Neural cell (in vitro differentiated cells): Measurements from ENCODE around the gene IKZF1. TPM values are rescaled to one million over a fixed set of nuclear protein-coding genes. Genes with fewer than 3 reads are reported as not detected.

Experiments used
- H2AFZ ChIP-seq: fragments of 200-600, 300-800 bp; sonication (generic), shearing (Covaris generic); 2 replicates; pipeline ENCODE4 v1.6.0; 2014; ENCODE audit warnings: low read depth, mild to moderate bottlenecking, antibody characterized with exemption, low read length, moderate library complexity
- H3F3A ChIP-seq: fragments of 200-600 bp; shearing (Covaris generic); 2 replicates; pipeline ENCODE4 v1.6.1; 2016; ENCODE audit warnings: mild to moderate bottlenecking, moderate library complexity, mixed read lengths, antibody characterized with exemption, low read length; ENCODE audit not compliant: insufficient read depth, poor library complexity, severe bottlenecking
- H3K27ac ChIP-seq: fragments of 200-600, 300-800 bp; sonication (generic), shearing (Covaris generic); 2 replicates; pipeline ENCODE4 v1.5.1; 2014; ENCODE audit warnings: mild to moderate bottlenecking, low read length, moderate library complexity
- H3K27me3 ChIP-seq: fragments of 300-800, 200-600 bp; sonication (generic), shearing (Covaris generic); 2 replicates; pipeline ENCODE4 v1.6.0; 2014; ENCODE audit warnings: mild to moderate bottlenecking, low read depth, low read length, moderate library complexity; ENCODE audit not compliant: insufficient read depth
- H3K36me3 ChIP-seq: fragments of 300-800, 200-600 bp; sonication (generic), shearing (Covaris generic); 2 replicates; pipeline ENCODE4 v1.5.1; 2014; ENCODE audit warnings: mild to moderate bottlenecking, antibody characterized with exemption, low read length, moderate library complexity; ENCODE audit not compliant: insufficient read depth
- H3K4me2 ChIP-seq: fragments of 300-800, 200-600 bp; sonication (generic), shearing (Covaris generic); 2 replicates; pipeline ENCODE4 v1.6.0; 2014; ENCODE audit warnings: mild to moderate bottlenecking, low read length
- H3K4me3 ChIP-seq: fragments of 300-800, 200-600 bp; sonication (generic), shearing (Covaris generic); 2 replicates; pipeline ENCODE4 v1.5.1; 2014; ENCODE audit warnings: mild to moderate bottlenecking, low read length, moderate library complexity
- H3K79me2 ChIP-seq: fragments of 200-600 bp; shearing (Covaris generic); replicated peaks from 2 replicates; pipeline ENCODE4 v1.6.0; 2014; ENCODE audit warnings: mild to moderate bottlenecking, low read length, moderate library complexity; ENCODE audit not compliant: insufficient read depth
- H3K9ac ChIP-seq: fragments of 300-800, 200-600 bp; sonication (generic), shearing (Covaris generic); 2 replicates; pipeline ENCODE4 v1.6.1; 2016; ENCODE audit warnings: mild to moderate bottlenecking, low read length, mixed read lengths
- H3K9me2 ChIP-seq: fragments of 200-600 bp; shearing (Covaris generic); 2 replicates; pipeline ENCODE4 v1.6.1; 2016; ENCODE audit warnings: mild to moderate bottlenecking, low read length, mixed read lengths; ENCODE audit not compliant: insufficient read depth
- H3K9me3 ChIP-seq: fragments of 200-600, 300-800 bp; sonication (generic), shearing (Covaris generic); 2 replicates; pipeline ENCODE4 v1.6.1; 2016; ENCODE audit warnings: mild to moderate bottlenecking, mixed run types, low read length, moderate library complexity, mixed read lengths
- H4K20me1 ChIP-seq: fragments of 200-600 bp; shearing (Covaris generic); 2 replicates; pipeline ENCODE4 v1.6.1; 2016; ENCODE audit warnings: mild to moderate bottlenecking, mixed run types; ENCODE audit not compliant: insufficient read depth
- CTCF ChIP-seq: fragments of 450-650 bp; IDR thresholded peaks from 2 replicates; pipeline ENCODE4 v1.5.1; 2014; ENCODE audit warnings: antibody characterized with exemption, mild to moderate bottlenecking, moderate library complexity; ENCODE audit not compliant: poor library complexity, severe bottlenecking
- EP300 ChIP-seq: fragments of 450-650 bp; conservative IDR thresholded peaks from 2 replicates; pipeline ENCODE4 v1.6.1; 2014; ENCODE audit warnings: antibody characterized with exemption, mild to moderate bottlenecking, moderate library complexity; ENCODE audit not compliant: poor library complexity, severe bottlenecking
- EZH2 ChIP-seq: fragments of 200-600, 300-800 bp; shearing (Covaris generic), sonication (generic); IDR thresholded peaks from 2 replicates; pipeline ENCODE4 v1.6.1; 2014; ENCODE audit warnings: antibody characterized with exemption, low read length, borderline replicate concordance, mild to moderate bottlenecking; ENCODE audit not compliant: insufficient read depth, poor library complexity, severe bottlenecking
- MXI1 ChIP-seq: fragments of 450-650 bp; conservative IDR thresholded peaks from 2 replicates; pipeline ENCODE4 v1.6.1; 2014; ENCODE audit warnings: antibody characterized with exemption, mild to moderate bottlenecking; ENCODE audit not compliant: poor library complexity, severe bottlenecking
- POLR2AphosphoS5 ChIP-seq: IDR thresholded peaks from 2 replicates; pipeline ENCODE4 v1.6.1; 2012
- RAD21 ChIP-seq: fragments of 450-650 bp; conservative IDR thresholded peaks from 2 replicates; pipeline ENCODE4 v1.6.1; 2014; ENCODE audit warnings: antibody characterized with exemption, mild to moderate bottlenecking, moderate library complexity
- REST ChIP-seq: IDR thresholded peaks from 2 replicates; pipeline ENCODE4 v1.6.1; 2012; ENCODE audit warnings: borderline replicate concordance
- SMC3 ChIP-seq: fragments of 450-650 bp; conservative IDR thresholded peaks from 2 replicates; pipeline ENCODE4 v1.6.1; 2014; ENCODE audit warnings: antibody characterized with exemption, mild to moderate bottlenecking, moderate library complexity; ENCODE audit not compliant: poor library complexity
- TAF1 ChIP-seq: IDR thresholded peaks from 2 replicates; pipeline ENCODE4 v1.6.1; 2012; ENCODE audit warnings: low read depth
- polyA plus RNA-seq: library from polyadenylated mRNA; depleted of rRNA; stranded (reverse); fragments of >200 nt; gene quantifications from 2 replicates; pipeline ENCODE4 v1.2.3, GENCODE V29; 2014

The IKZF1 gene
- polyA plus RNA-seq, 1 donor from 2014 or later = 0.24 TPM

- H3K27me3 ChIP-seq = no peaks in the 10 kb centered on the region
- H2AFZ ChIP-seq = no peak overlapping the region
- H3K9me3 ChIP-seq = no peaks in the 10 kb centered on the region
- H3K4me3 ChIP-seq = no peak overlapping the region
- no peak for TF ChIP-seq CTCF
- no peak for TF ChIP-seq POLR2AphosphoS5
- no peak overlapping the region for H3K4me2 ChIP-seq
- no peak overlapping the region for H3K27ac ChIP-seq
- H3F3A ChIP-seq = no peaks in the 10 kb centered on the region
- H3K36me3 ChIP-seq = no peaks in the 10 kb centered on the region
- no peak overlapping the region for H3K9ac ChIP-seq
- no peaks in the 10 kb centered on the region for H3K79me2 ChIP-seq
- H4K20me1 ChIP-seq = no peaks in the 10 kb centered on the region
- H3K9me2 ChIP-seq = no peaks in the 10 kb centered on the region
Measured at GRCh38 chr7:50287129-50287528, 17.4 kb upstream of the IKZF1 start.

GRCh38 chr7:50292165-50292757, 12.3 kb upstream of the IKZF1 start:
- Histone ChIP-seq H3K36me3 (no peaks in the 10 kb centered on the region), H4K20me1 (no peaks in the 10 kb centered on the region), H3K9me2 (no peaks in the 10 kb centered on the region), H3K27ac (no peak overlapping the region), H2AFZ (no peak overlapping the region), H3K79me2 (no peaks in the 10 kb centered on the region), H3K27me3 (no peaks in the 10 kb centered on the region), H3K9ac (no peak overlapping the region), H3K9me3 (no peaks in the 10 kb centered on the region), H3K4me3 (no peak overlapping the region), H3K4me2 (no peak overlapping the region), H3F3A (peaks cover 5% of the 10 kb centered on the region)
- TF ChIP-seq RAD21 (no peak), EZH2 (no peak), POLR2AphosphoS5 (no peak), CTCF (no peak), SMC3 (no peak), TAF1 (no peak), MXI1 (no peak), EP300 (no peak), REST (no peak)
